Skeletal muscle tissue (tissue), 4 donors: ENCODE results near the gene NEK3. TPM values are rescaled to one million over a fixed set of nuclear protein-coding genes. Genes with fewer than 3 reads are reported as not detected.
"Not testable (repeated sequence)": the region's sequence is repeated elsewhere in the genome, so short reads cannot be mapped to it uniquely, and the experiment has no call there.

Experiments
- H3K27ac ChIP-seq: one replicate; pipeline ENCODE4 v1.7.0; 2013; ENCODE audit warnings: mild to moderate bottlenecking, low read depth, low read length, inconsistent platforms
- H3K27me3 ChIP-seq, 3 donors: one replicate each; pipeline ENCODE4 v1.7.0; 2013; ENCODE audit warnings: low read length in 3 of 3; ENCODE audit not compliant: control insufficient read depth in 3 of 3, insufficient read depth in 3 of 3
- H3K36me3 ChIP-seq, 3 donors: one replicate each; pipeline ENCODE4 v1.7.0; 2013; ENCODE audit warnings: low read length in 3 of 3; ENCODE audit not compliant: control insufficient read depth in 3 of 3, insufficient read depth in 3 of 3
- H3K4me1 ChIP-seq, 3 donors: one replicate each; pipeline ENCODE4 v1.7.0; 2013; ENCODE audit warnings: low read length in 3 of 3, mild to moderate bottlenecking in 3 of 3; ENCODE audit not compliant: control insufficient read depth in 3 of 3, insufficient read depth in 3 of 3
- H3K4me3 ChIP-seq, 3 donors: one replicate each; pipeline ENCODE4 v1.7.0; 2013; ENCODE audit warnings: low read length in 3 of 3
- H3K9ac ChIP-seq, 3 donors: one replicate each; pipeline ENCODE4 v1.7.0; 2013; ENCODE audit warnings: low read length in 3 of 3, mild to moderate bottlenecking in 3 of 3, moderate library complexity in 2 of 3, low read depth in 1 of 3
- H3K9me3 ChIP-seq, 3 donors: one replicate each; pipeline ENCODE4 v1.7.0; 2013; ENCODE audit warnings: low read length in 3 of 3; ENCODE audit not compliant: control insufficient read depth in 3 of 3
- total RNA-seq: library from RNA; depleted of rRNA; stranded (reverse); fragments of >200 nt; gene quantifications from one replicate; pipeline ENCODE4 v1.2.3, GENCODE V29; 2014
- donor health status: Osteomylitis.

Gene NEK3
- total RNA-seq, 1 donor from 2014 or later = 4.7 TPM

- no peak overlapping the region for H3K27ac ChIP-seq
- H3K27me3 ChIP-seq = no peaks in the 10 kb centered on the region
Observed at GRCh38 chr13:52096062-52096461, 63.3 kb downstream of the NEK3 start.

GRCh38 chr13:52092087-52092486 is 67.3 kb downstream of the NEK3 start:
- Histone ChIP-seq H3K4me3 (no peak overlapping the region), H3K36me3 (no peaks in the 10 kb centered on the region), H3K27me3 (no peaks in the 10 kb centered on the region), H3K9me3 (no peaks in the 10 kb centered on the region), H3K9ac (no peak overlapping the region), H3K4me1 (no peaks in the 10 kb centered on the region), H3K27ac (no peak overlapping the region)

More at GRCh38 chr13:52096062-52096461, 63.3 kb downstream of the NEK3 start:
- Histone ChIP-seq H3K36me3 (no peaks in the 10 kb centered on the region), H3K4me1 (no peaks in the 10 kb centered on the region), H3K9me3 (no peaks in the 10 kb centered on the region), H3K9ac (no peak overlapping the region), H3K4me3 (no peak overlapping the region)

GRCh38 chr13:52091473-52091872 is 67.9 kb downstream of the NEK3 start:
- H3K27ac ChIP-seq = no peak overlapping the region
- H3K9me3 ChIP-seq = no peaks in the 10 kb centered on the region
- H3K9ac ChIP-seq = no peak overlapping the region
- H3K27me3 ChIP-seq = no peaks in the 10 kb centered on the region
- no peak overlapping the region for H3K4me3 ChIP-seq
- no peaks in the 10 kb centered on the region for H3K4me1 ChIP-seq
- no peaks in the 10 kb centered on the region for H3K36me3 ChIP-seq

GRCh38 chr13:52085421-52085820 is 74.0 kb downstream of the NEK3 start:
- no peaks in the 10 kb centered on the region for H3K36me3 ChIP-seq
- no peak overlapping the region for H3K9ac ChIP-seq
- no peaks in the 10 kb centered on the region for H3K9me3 ChIP-seq
- no peak overlapping the region for H3K4me3 ChIP-seq
- no peaks in the 10 kb centered on the region for H3K27me3 ChIP-seq
- H3K4me1 ChIP-seq = no peaks in the 10 kb centered on the region
- H3K27ac ChIP-seq = no peak overlapping the region

GRCh38 chr13:52084981-52085380 is 74.4 kb downstream of the NEK3 start:
- H3K9me3 ChIP-seq, H3K4me3 ChIP-seq, H3K36me3 ChIP-seq, H3K9ac ChIP-seq, H3K27me3 ChIP-seq, H3K27ac ChIP-seq, H3K4me1 ChIP-seq: not testable (repeated sequence)

Other genes starting within 250 kb of the NEK3 start
- gene ATP7B, start 148.1 kb downstream of the NEK3 start, total RNA-seq = 6.3 TPM
- 25.1 TPM for gene ALG11, start 147.2 kb downstream of the NEK3 start, total RNA-seq
- gene UTP14C, start 134.9 kb downstream of the NEK3 start, total RNA-seq = 12.5 TPM
- gene NEK5, start 30.5 kb downstream of the NEK3 start, total RNA-seq = 1.0 TPM
- 26.6 TPM for gene THSD1, start 246.6 kb upstream of the NEK3 start, total RNA-seq